Endodermal cell (in vitro differentiated cells): Measurements from ENCODE around the gene POGZ. TPM values are rescaled to one million over a fixed set of nuclear protein-coding genes. Genes with fewer than 3 reads are reported as not detected.
"Not testable (repeated sequence)": the region's sequence is repeated elsewhere in the genome, so short reads cannot be mapped to it uniquely, and the experiment has no call there.

Source experiments
- DNase-seq: peaks from one replicate; pipeline ENCODE4 v3.0.0-alpha.2; 2017
- H3K27ac ChIP-seq: 2 replicates; pipeline ENCODE4 v1.5.1; 2013; ENCODE audit warnings: mild to moderate bottlenecking, low read depth, low read length, moderate library complexity
- H3K27me3 ChIP-seq: 2 replicates; pipeline ENCODE4 v1.6.1; 2013; ENCODE audit warnings: mild to moderate bottlenecking, low read length, moderate library complexity; ENCODE audit not compliant: insufficient read depth, control insufficient read depth, poor library complexity, severe bottlenecking
- H3K36me3 ChIP-seq: 2 replicates; pipeline ENCODE4 v1.7.0; 2013; ENCODE audit warnings: mild to moderate bottlenecking, low read length, moderate library complexity; ENCODE audit not compliant: control insufficient read depth, insufficient read depth
- H3K4me1 ChIP-seq: one replicate; pipeline ENCODE4 v1.7.0; 2013; ENCODE audit warnings: low read length; ENCODE audit not compliant: control insufficient read depth, insufficient read depth
- H3K4me3 ChIP-seq: 2 replicates; pipeline ENCODE4 v1.5.1; 2013; ENCODE audit warnings: mild to moderate bottlenecking, low read length, moderate library complexity
- H3K9ac ChIP-seq: 2 replicates; pipeline ENCODE4 v1.6.1; 2013; ENCODE audit warnings: mild to moderate bottlenecking, low read length, moderate library complexity; ENCODE audit not compliant: poor library complexity, severe bottlenecking; ENCODE audit errors: extremely low read depth
- H3K9me3 ChIP-seq: 2 replicates; pipeline ENCODE4 v1.6.1; 2013; ENCODE audit warnings: mild to moderate bottlenecking, low read length, moderate library complexity; ENCODE audit not compliant: control insufficient read depth
- H3K27ac Mint-ChIP-seq: 2 replicates; pipeline ENCODE4 v1.8.0; 2020; ENCODE audit warnings: mixed read lengths
- H3K27me3 Mint-ChIP-seq: 2 replicates; pipeline ENCODE4 v1.8.0; 2021; ENCODE audit warnings: mild to moderate bottlenecking, mixed read lengths; ENCODE audit not compliant: insufficient read depth
- H3K36me3 Mint-ChIP-seq: 2 replicates; pipeline ENCODE4 v1.8.0; 2020; ENCODE audit warnings: low read depth, mixed read lengths
- H3K4me1 Mint-ChIP-seq: 2 replicates; pipeline ENCODE4 v1.8.0; 2020; ENCODE audit warnings: mixed read lengths
- H3K4me3 Mint-ChIP-seq: 2 replicates; pipeline ENCODE4 v1.8.0; 2020; ENCODE audit warnings: mild to moderate bottlenecking, moderate library complexity, mixed read lengths
- H3K9me3 Mint-ChIP-seq: 2 replicates; pipeline ENCODE4 v1.8.0; 2020; ENCODE audit warnings: mild to moderate bottlenecking, mixed read lengths
- WGBS, 2 experiments: methylation state at CpG; one replicate each; pipeline versions ENCODE4 v1.1.5 to v1.1.7; 2013; ENCODE audit warnings: missing lambda C conversion rate in 2 of 2, mixed read lengths in 1 of 2; ENCODE audit not compliant: insufficient coverage in 1 of 2, insufficient read length in 1 of 2; 5-methylcytosine and 5-hydroxymethylcytosine counted together
- total RNA-seq, 2 donors: library from RNA; stranded (reverse); fragmentation: NEBNext Ultra II Directional in 1 of 2; extraction: Animal tissue kit (Norgen Biotek cat#: 25700) in 1 of 2; gene quantifications; 2 replicates in 1 of 2; 3 replicates in 1 of 2; pipeline ENCODE4 v1.2.1, GENCODE V29; 2021
- TF ChIP-seq, protein P1 (sequence below): fragments of 200-600 bp; sonication (generic); conservative IDR thresholded peaks from 2 replicates; pipeline ENCODE4 v1.5.0; 2021; ENCODE audit warnings: antibody characterized with exemption, mild to moderate bottlenecking

POGZ gene
- total RNA-seq, 2 donors from 2014 or later, result 138 to 165 TPM

DNA sequence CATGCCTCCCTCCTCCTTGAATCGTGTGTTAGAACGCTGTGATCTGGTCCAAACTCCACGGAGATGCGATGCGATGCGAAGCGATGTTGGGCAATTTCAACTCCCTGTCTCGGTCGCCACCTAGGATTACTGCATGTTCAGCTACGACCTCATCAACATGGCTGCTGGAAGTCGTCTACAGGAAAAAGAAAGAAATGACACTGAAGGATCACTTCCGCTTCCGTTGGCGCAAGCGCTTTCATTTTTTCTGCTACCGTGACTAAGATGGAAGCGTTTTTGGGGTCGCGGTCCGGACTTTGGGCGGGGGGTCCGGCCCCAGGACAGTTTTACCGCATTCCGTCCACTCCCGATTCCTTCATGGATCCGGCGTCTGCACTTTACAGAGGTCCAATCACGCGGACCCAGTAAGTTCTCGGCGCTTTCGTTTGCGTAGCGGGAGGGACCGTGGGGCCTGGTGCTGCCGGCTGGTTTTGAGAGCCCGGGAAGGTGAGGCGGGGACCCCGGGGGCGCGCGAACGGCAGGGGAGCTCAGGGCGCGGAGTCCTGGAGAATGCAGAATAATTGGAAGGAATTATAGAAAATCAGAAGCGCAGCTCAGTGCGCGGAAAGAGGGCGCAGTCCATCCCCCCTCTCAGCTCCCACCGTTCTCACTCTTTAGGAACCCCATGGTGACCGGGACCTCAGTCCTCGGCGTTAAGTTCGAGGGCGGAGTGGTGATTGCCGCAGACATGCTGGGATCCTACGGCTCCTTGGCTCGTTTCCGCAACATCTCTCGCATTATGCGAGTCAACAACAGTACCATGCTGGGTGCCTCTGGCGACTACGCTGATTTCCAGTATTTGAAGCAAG is 59.7 kb downstream of the POGZ start, which contains the start of gene PSMB4:
TSS of gene PSMB4 (plus strand) at position 250 of the 848 bp plus-strand sequence. CDS start at position 265, 15 bp downstream.
- Histone ChIP-seq H3K27ac (peak within 1 kb of the TSS; percentile 91), H3K9me3 (no peaks in the 10 kb centered on the region), H3K4me1 (peaks cover 6% of the 10 kb centered on the region), H3K27me3 (no peaks in the 10 kb centered on the region), H3K36me3 (peaks cover 38% of the 10 kb centered on the region), H3K9ac (peak within 1 kb of the TSS; percentile 95), H3K4me3 (peak within 1 kb of the TSS; percentile 96)
- WGBS, 2 experiments, result 0% methylated on average over 32 to 63 of the region's 63 CpGs
- peaks cover 35% of the 10 kb centered on the region for H3K36me3 Mint-ChIP-seq
- TF ChIP-seq, protein P1, sequence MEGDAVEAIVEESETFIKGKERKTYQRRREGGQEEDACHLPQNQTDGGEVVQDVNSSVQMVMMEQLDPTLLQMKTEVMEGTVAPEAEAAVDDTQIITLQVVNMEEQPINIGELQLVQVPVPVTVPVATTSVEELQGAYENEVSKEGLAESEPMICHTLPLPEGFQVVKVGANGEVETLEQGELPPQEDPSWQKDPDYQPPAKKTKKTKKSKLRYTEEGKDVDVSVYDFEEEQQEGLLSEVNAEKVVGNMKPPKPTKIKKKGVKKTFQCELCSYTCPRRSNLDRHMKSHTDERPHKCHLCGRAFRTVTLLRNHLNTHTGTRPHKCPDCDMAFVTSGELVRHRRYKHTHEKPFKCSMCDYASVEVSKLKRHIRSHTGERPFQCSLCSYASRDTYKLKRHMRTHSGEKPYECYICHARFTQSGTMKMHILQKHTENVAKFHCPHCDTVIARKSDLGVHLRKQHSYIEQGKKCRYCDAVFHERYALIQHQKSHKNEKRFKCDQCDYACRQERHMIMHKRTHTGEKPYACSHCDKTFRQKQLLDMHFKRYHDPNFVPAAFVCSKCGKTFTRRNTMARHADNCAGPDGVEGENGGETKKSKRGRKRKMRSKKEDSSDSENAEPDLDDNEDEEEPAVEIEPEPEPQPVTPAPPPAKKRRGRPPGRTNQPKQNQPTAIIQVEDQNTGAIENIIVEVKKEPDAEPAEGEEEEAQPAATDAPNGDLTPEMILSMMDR, result peak; percentile 52
- peaks cover 11% of the 10 kb centered on the region for H3K4me1 Mint-ChIP-seq
- peak within 1 kb of the TSS; percentile 98 for H3K4me3 Mint-ChIP-seq
- H3K27ac Mint-ChIP-seq, result peak within 1 kb of the TSS; percentile 99
- peak; percentile 92 for DNase-seq
- H3K27me3 Mint-ChIP-seq, result no peaks in the 10 kb centered on the region
- H3K9me3 Mint-ChIP-seq, result peaks cover 2% of the 10 kb centered on the region

DNA sequence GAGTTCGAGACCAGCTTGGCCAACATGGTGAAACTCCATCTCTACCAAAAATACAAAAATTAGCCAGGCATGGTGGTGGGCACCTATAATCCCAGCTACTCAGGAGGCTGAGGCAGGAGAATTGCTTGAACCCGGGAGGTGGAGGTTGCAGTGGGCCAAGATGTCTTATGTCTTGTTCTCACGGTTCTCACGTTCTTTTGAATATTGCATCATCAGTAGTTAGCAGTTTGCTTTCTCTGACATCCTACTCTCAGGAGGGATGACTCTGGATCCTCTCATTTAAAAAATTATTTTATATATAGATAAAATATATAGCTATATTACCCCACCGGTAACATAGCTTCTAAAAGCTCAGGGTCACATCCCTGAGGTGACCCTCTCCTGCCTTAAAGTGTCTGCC is 63.0 kb downstream of the POGZ start:
- peaks cover 11% of the 10 kb centered on the region for H3K36me3 ChIP-seq
- H3K4me3 Mint-ChIP-seq, H3K9me3 Mint-ChIP-seq, H3K9ac ChIP-seq, H3K27ac Mint-ChIP-seq, H3K4me1 ChIP-seq, H3K9me3 ChIP-seq, H3K27me3 ChIP-seq, H3K4me3 ChIP-seq, H3K27me3 Mint-ChIP-seq, H3K27ac ChIP-seq, DNase-seq: not testable (repeated sequence)
- peaks cover 15% of the 10 kb centered on the region for H3K36me3 Mint-ChIP-seq
- H3K4me1 Mint-ChIP-seq, result peaks cover 11% of the 10 kb centered on the region
- 89 to 100% methylated on average over 1 to 5 of the region's 5 CpGs for WGBS, 2 experiments

DNA sequence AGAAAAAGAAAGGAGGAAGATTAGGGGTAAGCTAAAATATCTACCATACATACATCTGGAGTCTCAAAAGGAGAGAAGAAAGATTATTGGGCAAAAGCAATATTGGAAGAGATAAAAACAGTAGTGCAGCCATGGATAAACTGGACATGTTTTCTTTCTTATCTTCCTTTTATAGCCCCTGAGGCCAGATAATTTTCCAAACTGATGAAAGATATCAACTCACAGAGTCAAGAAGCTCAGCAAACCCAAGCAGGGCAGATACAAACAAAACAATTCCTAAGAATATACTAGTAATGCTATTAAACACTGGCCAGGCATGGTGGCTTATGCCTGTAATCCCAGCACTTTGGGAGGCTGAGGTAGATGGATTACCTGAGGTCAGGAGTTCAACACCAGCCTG is 65.7 kb downstream of the POGZ start:
- H3K27me3 Mint-ChIP-seq, result no peaks in the 10 kb centered on the region
- TF ChIP-seq, protein P1, result no peak

More for the DNA sequence above, 65.7 kb downstream of the POGZ start:
- no peaks in the 10 kb centered on the region for H3K36me3 ChIP-seq
- H3K4me3 Mint-ChIP-seq, result no peak overlapping the region
- H3K4me3 ChIP-seq, result no peak overlapping the region
- no peaks in the 10 kb centered on the region for H3K4me1 ChIP-seq
- no peak overlapping the region for H3K27ac Mint-ChIP-seq
- no peak overlapping the region for H3K9ac ChIP-seq
- peaks cover 8% of the 10 kb centered on the region for H3K9me3 Mint-ChIP-seq
- H3K4me1 Mint-ChIP-seq, result no peaks in the 10 kb centered on the region
- no peaks in the 10 kb centered on the region for H3K36me3 Mint-ChIP-seq
- no peak overlapping the region for H3K27ac ChIP-seq
- no peak for DNase-seq
- no peaks in the 10 kb centered on the region for H3K9me3 ChIP-seq
- no peaks in the 10 kb centered on the region for H3K27me3 ChIP-seq
